ENCODE data around the gene ALDH1L1.

- TF ChIP-seq CTCF (IDR thresholded peaks at IDR 0.05) (no peak), POLR2A (IDR thresholded peaks at IDR 0.05) (no peak)
Observed at GRCh38 chr3:126161309-126161708, 19.1 kb downstream of the ALDH1L1 start.
